CD4-positive, alpha-beta memory T cell (primary cell): ENCODE data around the gene NSUN6. TPM values are rescaled to one million over a fixed set of nuclear protein-coding genes. Genes with fewer than 3 reads are reported as not detected.

ENCODE experiments used
- CTCF ChIA-PET: fragments of 350-600 bp; sonication (Branson Sonifier 250); formaldehyde crosslinking; loops from one replicate; lab custom pipeline; 2021; ENCODE audit warnings: inconsistent platforms; ENCODE audit not compliant: partially characterized antibody; lab: Charles Lee
- POLR2A ChIA-PET: fragments of 350-600 bp; sonication (Branson Sonifier 250); formaldehyde crosslinking; loops from one replicate; lab custom pipeline; 2021; ENCODE audit not compliant: partially characterized antibody; lab: Charles Lee
- DNase-seq, 5 donors: peaks; one replicate each; pipeline versions ENCODE4 v3.0.0 to v3.0.0-alpha.2; 2020 to 2022; ENCODE audit warnings: mixed read lengths in 1 of 5
- H3K27ac ChIP-seq: one replicate; pipeline ENCODE4 v1.7.0; 2013; ENCODE audit warnings: low read depth, low read length
- H3K27me3 ChIP-seq: 2 replicates; pipeline ENCODE4 v1.7.0; 2013; ENCODE audit warnings: mild to moderate bottlenecking, low read length, moderate library complexity; ENCODE audit not compliant: insufficient read depth
- H3K36me3 ChIP-seq: 2 replicates; pipeline ENCODE4 v1.7.0; 2013; ENCODE audit warnings: mild to moderate bottlenecking, low read length, moderate library complexity; ENCODE audit not compliant: insufficient read depth
- H3K4me1 ChIP-seq: 2 replicates; pipeline ENCODE4 v1.7.0; 2013; ENCODE audit warnings: mild to moderate bottlenecking, low read length, moderate library complexity; ENCODE audit not compliant: insufficient read depth
- H3K4me3 ChIP-seq, 2 donors: one replicate each; pipeline ENCODE4 v1.7.0; 2013; ENCODE audit warnings: low read length in 2 of 2, mild to moderate bottlenecking in 1 of 2
- H3K9me3 ChIP-seq, 2 donors: one replicate each; pipeline ENCODE4 v1.7.0; 2013; ENCODE audit warnings: low read length in 2 of 2, control low read depth in 1 of 2; ENCODE audit not compliant: control insufficient read depth in 1 of 2
- H3K27ac Mint-ChIP-seq, 7 donors: one replicate each; pipeline ENCODE4 v1.8.0; 2020 to 2021; ENCODE audit warnings: mixed read lengths in 7 of 7, mild to moderate bottlenecking in 6 of 7, inconsistent platforms in 3 of 7, moderate library complexity in 3 of 7
- H3K27me3 Mint-ChIP-seq, 2 donors: one replicate each; pipeline ENCODE4 v1.8.0; 2020 to 2021; ENCODE audit warnings: mixed read lengths in 2 of 2
- H3K36me3 Mint-ChIP-seq, 2 donors: one replicate each; pipeline ENCODE4 v1.8.0; 2020 to 2021; ENCODE audit warnings: mixed read lengths in 2 of 2, inconsistent platforms in 1 of 2, mild to moderate bottlenecking in 1 of 2
- H3K4me1 Mint-ChIP-seq, 4 donors: one replicate each; pipeline ENCODE4 v1.8.0; 2020 to 2021; ENCODE audit warnings: mixed read lengths in 4 of 4, mild to moderate bottlenecking in 1 of 4
- H3K4me3 Mint-ChIP-seq, 8 donors: one replicate each; pipeline ENCODE4 v1.8.0; 2020 to 2021; ENCODE audit warnings: mixed read lengths in 8 of 8, mild to moderate bottlenecking in 7 of 8, moderate library complexity in 6 of 8, inconsistent platforms in 3 of 8
- H3K9me3 Mint-ChIP-seq, 8 donors: one replicate each; pipeline ENCODE4 v1.8.0; 2020 to 2021; ENCODE audit warnings: mixed read lengths in 8 of 8, mild to moderate bottlenecking in 5 of 8, inconsistent platforms in 3 of 8, moderate library complexity in 1 of 8
- intact Hi-C: fragments of 100-400 bp; cut with micrococcal nuclease; formaldehyde crosslinking; loops from one replicate; pipeline ENCODE4 v1.15.1; 2023
- polyA plus RNA-seq, 2 donors: library from polyadenylated mRNA; unstranded; fragments of 300-500 nt; fragmentation: Illumina TruSeq; gene quantifications; one replicate each; pipeline ENCODE4 v1.2.3, GENCODE V29; 2021
- total RNA-seq, 2 experiments: library from RNA; stranded (reverse); gene quantifications; one replicate each; pipeline ENCODE4 v1.2.3, GENCODE V29; 2021

NSUN6 gene
- total and polyA plus RNA-seq, 4 experiments from 2014 or later, result 5.5 to 43.4 (median 26.1) TPM

GRCh38 chr10:18565006-18565405, 86.4 kb downstream of the NSUN6 start:
- intact Hi-C loops, result no loop called here
- no peaks in the 10 kb centered on the region for H3K4me1 Mint-ChIP-seq
- Histone ChIP-seq H3K4me3 (no peak overlapping the region), H3K27ac (no peak overlapping the region), H3K9me3 (no peaks in the 10 kb centered on the region), H3K4me1 (no peaks in the 10 kb centered on the region), H3K36me3 (no peaks in the 10 kb centered on the region), H3K27me3 (no peaks in the 10 kb centered on the region)
- ChIA-PET POLR2A (no interaction called here), CTCF (no interaction called here)
- no peak for DNase-seq
- no peaks in the 10 kb centered on the region for H3K9me3 Mint-ChIP-seq
- H3K4me3 Mint-ChIP-seq, result no peak overlapping the region
- no peaks in the 10 kb centered on the region for H3K27me3 Mint-ChIP-seq
- no peak overlapping the region for H3K27ac Mint-ChIP-seq
- H3K36me3 Mint-ChIP-seq, result no peaks in the 10 kb centered on the region

- intact Hi-C loops, result no loop called here
- no peak for DNase-seq
- Mint-ChIP-seq H3K27me3 (no peaks in the 10 kb centered on the region), H3K9me3 (no peaks in the 10 kb centered on the region), H3K4me3 (no peak overlapping the region), H3K36me3 (no peaks in the 10 kb centered on the region), H3K4me1 (no peaks in the 10 kb centered on the region), H3K27ac (no peak overlapping the region)
- ChIA-PET POLR2A (no interaction called here), CTCF (no interaction called here)
- Histone ChIP-seq H3K36me3 (peaks cover 4% of the 10 kb centered on the region), H3K4me3 (no peak overlapping the region), H3K27ac (no peak overlapping the region), H3K9me3 (no peaks in the 10 kb centered on the region), H3K27me3 (no peaks in the 10 kb centered on the region), H3K4me1 (no peaks in the 10 kb centered on the region)
Measured at GRCh38 chr10:18563003-18563726, 88.2 kb downstream of the NSUN6 start.

GRCh38 chr10:18561861-18562551, 89.4 kb downstream of the NSUN6 start:
- Histone ChIP-seq H3K27ac (no peak overlapping the region), H3K4me1 (no peaks in the 10 kb centered on the region), H3K4me3 (no peak overlapping the region), H3K36me3 (peaks cover 4% of the 10 kb centered on the region), H3K27me3 (no peaks in the 10 kb centered on the region), H3K9me3 (no peaks in the 10 kb centered on the region)
- DNase-seq, result no peak
- CTCF ChIA-PET, result no interaction called here
- intact Hi-C loops, result no loop called here
- Mint-ChIP-seq H3K4me3 (no peak overlapping the region), H3K9me3 (no peaks in the 10 kb centered on the region), H3K36me3 (no peaks in the 10 kb centered on the region), H3K27me3 (no peaks in the 10 kb centered on the region), H3K27ac (no peak overlapping the region), H3K4me1 (no peaks in the 10 kb centered on the region)
- POLR2A ChIA-PET, result no interaction called here

GRCh38 chr10:18557960-18558359, 93.4 kb downstream of the NSUN6 start:
- no peak overlapping the region for H3K27ac ChIP-seq
- Mint-ChIP-seq H3K27ac (no peak overlapping the region), H3K36me3 (no peaks in the 10 kb centered on the region), H3K9me3 (no peaks in the 10 kb centered on the region), H3K27me3 (no peaks in the 10 kb centered on the region), H3K4me3 (no peak overlapping the region), H3K4me1 (no peaks in the 10 kb centered on the region)
- H3K9me3 ChIP-seq, result no peaks in the 10 kb centered on the region
- ChIA-PET CTCF (no interaction called here), POLR2A (no interaction called here)
- intact Hi-C loops, result no loop called here
- no peaks in the 10 kb centered on the region for H3K4me1 ChIP-seq
- H3K27me3 ChIP-seq, result no peaks in the 10 kb centered on the region
- DNase-seq, result no peak
- H3K4me3 ChIP-seq, result no peak overlapping the region
- H3K36me3 ChIP-seq, result peaks cover 4% of the 10 kb centered on the region

- Mint-ChIP-seq H3K27ac (no peak overlapping the region), H3K9me3 (no peaks in the 10 kb centered on the region), H3K27me3 (no peaks in the 10 kb centered on the region), H3K4me1 (no peaks in the 10 kb centered on the region), H3K4me3 (no peak overlapping the region), H3K36me3 (peaks cover under 1 to 6% of the 10 kb centered on the region in 2 donors)
- Histone ChIP-seq H3K9me3 (no peaks in the 10 kb centered on the region), H3K27me3 (no peaks in the 10 kb centered on the region), H3K4me3 (no peak overlapping the region), H3K27ac (no peak overlapping the region), H3K36me3 (peaks cover 4% of the 10 kb centered on the region), H3K4me1 (no peaks in the 10 kb centered on the region)
- no peak for DNase-seq
- ChIA-PET POLR2A (no interaction called here), CTCF (no interaction called here)
- intact Hi-C loops, result no loop called here
Measured at GRCh38 chr10:18556522-18557147, 94.8 kb downstream of the NSUN6 start.

GRCh38 chr10:18554479-18554878, 96.9 kb downstream of the NSUN6 start:
- Mint-ChIP-seq H3K4me1 (no peaks in the 10 kb centered on the region), H3K27ac (no peak overlapping the region), H3K36me3 (peaks cover 15 to 19% of the 10 kb centered on the region in 2 donors), H3K27me3 (no peaks in the 10 kb centered on the region), H3K9me3 (no peaks in the 10 kb centered on the region), H3K4me3 (no peak overlapping the region)
- Histone ChIP-seq H3K4me1 (no peaks in the 10 kb centered on the region), H3K9me3 (no peaks in the 10 kb centered on the region), H3K4me3 (no peak overlapping the region), H3K27ac (no peak overlapping the region), H3K36me3 (peaks cover under 1% of the 10 kb centered on the region), H3K27me3 (no peaks in the 10 kb centered on the region)
- DNase-seq, result no peak
- ChIA-PET CTCF (no interaction called here), POLR2A (no interaction called here)
- intact Hi-C loops, result no loop called here

- peaks cover 31 to 39% of the 10 kb centered on the region in 2 donors for H3K36me3 Mint-ChIP-seq
- Histone ChIP-seq H3K27ac (no peak overlapping the region), H3K27me3 (no peaks in the 10 kb centered on the region), H3K36me3 (peaks cover 3% of the 10 kb centered on the region), H3K4me3 (no peak overlapping the region), H3K4me1 (no peaks in the 10 kb centered on the region), H3K9me3 (no peaks in the 10 kb centered on the region)
- H3K27ac Mint-ChIP-seq, result no peak overlapping the region
- CTCF ChIA-PET, result no interaction called here
- no peak overlapping the region for H3K4me3 Mint-ChIP-seq
- intact Hi-C loops, result no loop called here
- H3K27me3 Mint-ChIP-seq, result no peaks in the 10 kb centered on the region
- no peak for DNase-seq
- POLR2A ChIA-PET, result no interaction called here
- H3K9me3 Mint-ChIP-seq, result no peaks in the 10 kb centered on the region
- no peaks in the 10 kb centered on the region for H3K4me1 Mint-ChIP-seq
Measured at GRCh38 chr10:18551473-18551872, 99.9 kb downstream of the NSUN6 start.
